ENCODE results near the gene ADGRV1.
A peak's percentile ranks its signal among the peaks of the same experiment; 100 is the strongest.

ADGRV1 gene

DNA sequence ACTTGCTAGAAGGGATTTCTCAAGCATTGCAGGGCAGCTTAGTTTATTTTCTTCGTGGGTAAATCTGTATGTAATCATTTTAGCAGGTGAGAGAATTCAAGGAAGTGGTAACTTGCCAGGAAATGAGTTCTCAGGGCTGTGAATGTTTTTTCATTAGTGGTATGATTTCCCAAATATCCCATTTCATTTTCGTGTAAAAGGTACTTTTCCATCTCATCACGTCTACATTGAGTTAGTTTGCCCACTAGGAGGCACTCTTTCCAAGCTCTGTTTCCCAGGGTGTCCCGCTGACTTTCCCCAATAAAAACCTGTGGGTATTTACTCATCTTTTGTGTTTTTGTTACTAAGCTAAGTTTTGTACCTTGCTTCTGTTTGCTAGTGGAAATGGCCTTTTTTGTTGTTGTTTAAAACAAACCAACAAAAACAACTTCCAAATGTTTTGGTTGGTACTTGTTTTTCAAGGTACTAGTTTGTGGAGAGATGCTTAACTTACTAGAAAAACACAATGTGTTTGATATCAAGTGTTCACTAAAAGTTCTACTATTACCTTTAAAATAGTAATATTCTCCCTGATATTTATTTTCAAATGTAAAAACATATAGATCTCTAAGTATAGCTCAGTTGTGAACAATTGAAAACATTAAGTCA is 373.6 kb downstream of the ADGRV1 start:
- peak; percentile 89 for DNase-seq (ENCODE audit: low read depth)
- H3K4me3 ChIP-seq (ENCODE audit: low read depth, low read length) = no peak overlapping the region
- TF ChIP-seq, protein P1, sequence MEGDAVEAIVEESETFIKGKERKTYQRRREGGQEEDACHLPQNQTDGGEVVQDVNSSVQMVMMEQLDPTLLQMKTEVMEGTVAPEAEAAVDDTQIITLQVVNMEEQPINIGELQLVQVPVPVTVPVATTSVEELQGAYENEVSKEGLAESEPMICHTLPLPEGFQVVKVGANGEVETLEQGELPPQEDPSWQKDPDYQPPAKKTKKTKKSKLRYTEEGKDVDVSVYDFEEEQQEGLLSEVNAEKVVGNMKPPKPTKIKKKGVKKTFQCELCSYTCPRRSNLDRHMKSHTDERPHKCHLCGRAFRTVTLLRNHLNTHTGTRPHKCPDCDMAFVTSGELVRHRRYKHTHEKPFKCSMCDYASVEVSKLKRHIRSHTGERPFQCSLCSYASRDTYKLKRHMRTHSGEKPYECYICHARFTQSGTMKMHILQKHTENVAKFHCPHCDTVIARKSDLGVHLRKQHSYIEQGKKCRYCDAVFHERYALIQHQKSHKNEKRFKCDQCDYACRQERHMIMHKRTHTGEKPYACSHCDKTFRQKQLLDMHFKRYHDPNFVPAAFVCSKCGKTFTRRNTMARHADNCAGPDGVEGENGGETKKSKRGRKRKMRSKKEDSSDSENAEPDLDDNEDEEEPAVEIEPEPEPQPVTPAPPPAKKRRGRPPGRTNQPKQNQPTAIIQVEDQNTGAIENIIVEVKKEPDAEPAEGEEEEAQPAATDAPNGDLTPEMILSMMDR (conservative IDR thresholded peaks at IDR 0.05; ENCODE audit: low read depth, low read length) = peak; percentile 88

DNA sequence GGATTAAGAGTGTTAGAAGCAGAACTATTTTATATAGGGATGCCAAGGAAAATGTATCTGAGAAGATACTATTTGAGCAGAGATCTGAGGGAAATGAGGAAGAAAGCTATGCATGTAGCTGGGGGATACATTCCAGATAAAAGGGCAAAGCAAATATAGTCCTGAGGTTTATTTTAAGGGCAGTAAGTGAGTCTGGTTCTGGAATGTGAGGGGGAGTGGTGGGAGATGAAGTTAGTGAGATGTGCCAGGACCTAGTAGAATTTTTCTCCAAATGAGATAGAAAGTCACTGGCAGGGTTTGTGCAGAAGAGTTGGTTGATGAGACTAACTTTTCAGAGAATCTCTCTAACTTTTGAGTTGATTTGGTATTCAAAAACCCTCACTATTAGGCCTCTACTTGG is 374.7 kb downstream of the ADGRV1 start:
- TF ChIP-seq, protein P1 (conservative IDR thresholded peaks at IDR 0.05; ENCODE audit: low read depth, low read length) = no peak
- H3K4me3 ChIP-seq (ENCODE audit: low read depth, low read length) = no peak overlapping the region
- DNase-seq (ENCODE audit: low read depth) = no peak

DNA sequence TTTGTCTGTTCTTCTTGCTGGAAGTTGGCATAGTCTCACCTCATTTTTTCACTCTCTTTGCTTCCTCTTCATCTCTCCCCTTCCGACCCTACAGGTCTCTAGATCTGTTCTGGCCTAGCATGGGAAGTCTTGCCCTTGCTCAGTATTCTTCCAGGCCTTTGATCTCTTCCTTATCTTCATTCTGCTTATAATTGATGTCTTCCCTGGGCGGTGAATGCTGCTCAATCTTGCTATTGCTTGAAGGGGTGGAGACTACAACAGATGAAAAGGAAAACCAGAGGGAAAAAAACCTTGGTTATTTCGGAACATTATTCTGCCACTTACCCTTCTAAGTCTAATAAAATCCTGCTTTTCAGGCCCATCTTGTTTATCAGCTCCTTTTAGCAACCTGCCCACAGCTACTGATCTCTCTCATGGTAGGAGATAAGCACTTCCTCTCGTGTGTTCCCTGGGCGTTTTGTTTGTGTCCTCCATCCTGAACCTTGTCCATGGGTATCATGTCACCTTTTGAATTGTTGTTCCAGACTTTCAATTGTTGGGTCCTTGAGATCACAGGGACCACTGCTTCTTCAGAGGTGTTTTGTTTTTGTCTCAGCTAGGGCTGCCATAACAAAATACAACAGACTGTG is 375.6 kb downstream of the ADGRV1 start:
- DNase-seq (ENCODE audit: low read depth) = no peak

DNA sequence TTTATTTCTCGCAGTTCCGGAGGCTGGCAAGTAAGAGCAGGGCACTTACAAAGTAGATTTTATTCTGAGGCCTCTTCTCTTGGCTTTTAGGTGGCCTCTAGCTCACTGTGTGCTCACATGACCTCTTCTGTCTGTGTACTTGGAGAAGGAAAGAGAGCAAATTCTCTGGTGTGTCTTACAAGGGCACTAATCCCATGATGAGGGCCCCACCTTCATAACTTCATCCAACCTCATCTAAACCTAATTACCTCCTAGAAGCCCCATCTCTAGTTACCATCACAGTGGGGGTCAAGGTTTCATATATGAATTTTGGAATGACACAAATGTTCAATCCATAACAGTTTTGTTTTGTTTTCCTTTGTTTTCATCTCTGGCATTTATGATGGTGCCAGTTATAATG is 376.1 kb downstream of the ADGRV1 start:
- no peak overlapping the region for H3K4me3 ChIP-seq (ENCODE audit: low read depth, low read length)
- TF ChIP-seq, protein P1 (conservative IDR thresholded peaks at IDR 0.05; ENCODE audit: low read depth, low read length) = no peak
- DNase-seq (ENCODE audit: low read depth) = no peak

More for the DNA sequence above, 375.6 kb downstream of the ADGRV1 start:
- TF ChIP-seq, protein P1 (conservative IDR thresholded peaks at IDR 0.05; ENCODE audit: low read depth, low read length) = no peak
- H3K4me3 ChIP-seq (ENCODE audit: low read depth, low read length) = no peak overlapping the region

DNA sequence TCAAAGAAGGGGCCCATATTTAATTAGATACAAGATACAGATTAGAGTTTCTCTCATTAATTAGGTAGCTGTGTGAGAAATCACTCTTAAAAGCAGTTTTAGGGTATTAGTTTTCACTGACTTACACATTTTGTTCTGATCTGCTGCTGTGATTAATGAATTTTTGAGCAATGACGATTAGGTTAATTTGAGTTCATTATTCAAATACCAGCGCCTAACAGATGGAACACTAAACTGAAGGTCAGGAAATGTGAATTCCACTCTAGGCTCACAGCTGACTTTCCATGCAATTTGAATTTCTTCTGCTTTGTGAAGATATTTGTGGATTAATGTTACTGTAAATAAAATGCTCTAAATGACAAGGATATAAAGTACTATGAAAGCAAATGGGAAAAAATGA is 380.6 kb downstream of the ADGRV1 start:
- DNase-seq (ENCODE audit: low read depth) = peak; percentile 73
- H3K4me3 ChIP-seq (ENCODE audit: low read depth, low read length) = no peak overlapping the region
- TF ChIP-seq, protein P1 (conservative IDR thresholded peaks at IDR 0.05; ENCODE audit: low read depth, low read length) = no peak

DNA sequence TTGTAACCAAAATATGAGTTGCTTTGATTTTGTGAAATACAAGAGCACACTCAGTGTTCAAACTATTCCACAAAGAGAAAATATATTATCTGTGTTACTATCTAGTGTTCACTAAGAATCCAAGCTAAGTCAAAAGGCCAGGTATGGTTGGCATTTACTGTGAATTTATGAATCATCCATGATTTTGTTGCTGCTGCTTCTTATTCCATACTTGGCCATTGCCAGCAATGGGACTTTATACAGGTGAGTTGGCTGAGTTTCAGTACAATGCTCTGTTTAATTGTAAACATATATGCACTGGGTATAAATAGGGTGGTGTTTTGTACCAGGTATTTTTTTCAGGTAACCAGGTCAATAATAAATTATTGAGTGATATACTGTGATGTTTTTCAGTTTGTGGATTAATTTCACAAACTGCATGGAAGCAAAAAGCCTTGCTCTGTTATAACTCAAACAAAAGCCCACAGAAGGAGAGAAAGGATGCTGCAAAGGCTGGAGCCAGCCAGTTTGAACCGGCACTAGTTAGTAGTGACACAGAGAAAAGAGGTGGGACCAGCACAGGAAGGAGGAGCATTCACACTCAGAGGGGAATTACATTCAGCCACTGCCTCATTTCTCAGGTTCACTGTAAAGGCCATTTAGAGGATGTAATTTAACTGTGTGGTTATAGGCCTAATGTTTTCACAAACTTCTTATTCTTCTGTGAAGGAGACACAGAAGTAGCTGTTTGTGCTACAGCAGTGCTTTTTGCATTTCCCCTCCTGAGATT is 381.8 kb downstream of the ADGRV1 start:
- DNase-seq (ENCODE audit: low read depth) = peak; percentile 82
- TF ChIP-seq, protein P1 (conservative IDR thresholded peaks at IDR 0.05; ENCODE audit: low read depth, low read length) = no peak
- no peak overlapping the region for H3K4me3 ChIP-seq (ENCODE audit: low read depth, low read length)

All from choroid plexus epithelial cell (primary cell).